Ishikawa (cell line): ENCODE results near the gene VAMP8.

Source experiments
- MAX ChIP-seq: IDR thresholded peaks from 2 replicates; pipeline ENCODE4 v1.6.1; 2012
- NFIC ChIP-seq: IDR thresholded peaks from 2 replicates; pipeline ENCODE4 v1.6.1; 2012
- TEAD4 ChIP-seq: IDR thresholded peaks from 2 replicates; pipeline ENCODE4 v1.6.1; 2012

DNA sequence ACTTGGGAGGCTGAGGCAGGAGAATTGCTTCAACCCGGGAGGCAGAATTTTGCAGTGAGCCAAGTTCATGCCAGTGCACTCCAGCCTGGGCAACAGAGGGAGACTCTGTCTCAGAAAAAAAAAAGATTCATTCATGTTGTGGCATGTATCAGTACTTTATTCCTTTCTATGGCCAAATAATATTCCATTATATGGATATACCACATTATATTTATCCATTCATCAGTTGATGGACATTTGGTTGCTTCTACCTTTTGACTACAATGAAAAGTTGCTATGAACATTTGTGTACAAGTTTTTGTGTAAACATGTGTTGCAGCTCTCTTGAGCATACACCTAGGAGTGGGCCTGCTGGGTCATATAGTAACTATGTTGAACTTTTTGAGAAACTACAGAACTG lies 47.6 kb upstream of the VAMP8 start:
- no peak for TF ChIP-seq NFIC
- no peak for TF ChIP-seq MAX
- no peak for TF ChIP-seq TEAD4
